ENCODE results near the gene BRD7. TPM values are rescaled to one million over a fixed set of nuclear protein-coding genes. Genes with fewer than 3 reads are reported as not detected.

The BRD7 gene
- total RNA-seq, 2 donors from 2014 or later: 28.0 to 28.9 TPM

DNA sequence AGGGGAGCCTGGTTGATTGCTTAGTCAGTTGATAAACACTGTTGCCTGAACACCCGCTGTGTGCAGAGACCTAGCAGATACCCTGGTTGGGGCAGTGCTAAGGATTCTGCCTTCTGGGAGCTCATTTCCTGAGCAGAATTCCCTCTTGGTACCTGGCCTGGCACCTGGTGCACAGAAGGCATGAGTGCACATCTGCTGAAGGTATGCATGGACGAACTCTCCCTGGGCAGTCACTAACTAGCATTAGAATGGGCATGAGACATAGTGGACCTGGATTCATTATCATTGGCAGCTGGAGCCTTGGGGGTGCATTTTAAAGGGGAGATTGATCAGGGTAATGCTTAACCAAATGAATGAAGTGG is 89.3 kb downstream of the BRD7 start:
- TF ChIP-seq, protein P1, sequence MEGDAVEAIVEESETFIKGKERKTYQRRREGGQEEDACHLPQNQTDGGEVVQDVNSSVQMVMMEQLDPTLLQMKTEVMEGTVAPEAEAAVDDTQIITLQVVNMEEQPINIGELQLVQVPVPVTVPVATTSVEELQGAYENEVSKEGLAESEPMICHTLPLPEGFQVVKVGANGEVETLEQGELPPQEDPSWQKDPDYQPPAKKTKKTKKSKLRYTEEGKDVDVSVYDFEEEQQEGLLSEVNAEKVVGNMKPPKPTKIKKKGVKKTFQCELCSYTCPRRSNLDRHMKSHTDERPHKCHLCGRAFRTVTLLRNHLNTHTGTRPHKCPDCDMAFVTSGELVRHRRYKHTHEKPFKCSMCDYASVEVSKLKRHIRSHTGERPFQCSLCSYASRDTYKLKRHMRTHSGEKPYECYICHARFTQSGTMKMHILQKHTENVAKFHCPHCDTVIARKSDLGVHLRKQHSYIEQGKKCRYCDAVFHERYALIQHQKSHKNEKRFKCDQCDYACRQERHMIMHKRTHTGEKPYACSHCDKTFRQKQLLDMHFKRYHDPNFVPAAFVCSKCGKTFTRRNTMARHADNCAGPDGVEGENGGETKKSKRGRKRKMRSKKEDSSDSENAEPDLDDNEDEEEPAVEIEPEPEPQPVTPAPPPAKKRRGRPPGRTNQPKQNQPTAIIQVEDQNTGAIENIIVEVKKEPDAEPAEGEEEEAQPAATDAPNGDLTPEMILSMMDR (IDR thresholded peaks at IDR 0.05): no peak
- peaks cover 0 to 27% of the 10 kb centered on the region in 2 donors for H3K4me1 ChIP-seq
- H3K27ac ChIP-seq: no peak overlapping the region
- no peak for DNase-seq (ENCODE audit: low spot score)
- no peaks in the 10 kb centered on the region for H3K36me3 ChIP-seq
- H3K9me3 ChIP-seq: no peaks in the 10 kb centered on the region
- H3K27me3 ChIP-seq: no peaks in the 10 kb centered on the region
- no peak overlapping the region for H3K4me3 ChIP-seq

DNA sequence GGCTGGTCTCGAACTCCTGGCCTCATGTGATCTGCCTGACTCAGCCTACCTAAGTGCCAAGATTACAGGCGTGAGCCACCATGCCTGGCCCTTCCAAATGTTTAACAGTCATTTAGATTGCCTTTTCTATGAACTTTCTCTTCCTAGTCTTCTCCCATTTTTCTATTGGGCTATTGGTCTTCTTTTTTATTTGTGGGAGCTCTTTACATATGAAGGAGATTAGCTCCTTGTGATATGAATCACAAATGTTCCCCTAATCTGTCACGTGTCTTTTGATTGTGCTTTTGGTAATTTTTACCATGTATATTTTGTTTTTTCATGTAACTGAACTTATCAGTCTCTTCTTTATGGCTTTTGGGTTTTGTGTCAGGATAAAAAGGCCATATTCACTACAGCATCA is 90.5 kb downstream of the BRD7 start:
- Histone ChIP-seq H3K27ac (no peak overlapping the region), H3K4me1 (peaks cover 0 to 15% of the 10 kb centered on the region in 2 donors), H3K36me3 (no peaks in the 10 kb centered on the region)

DNA sequence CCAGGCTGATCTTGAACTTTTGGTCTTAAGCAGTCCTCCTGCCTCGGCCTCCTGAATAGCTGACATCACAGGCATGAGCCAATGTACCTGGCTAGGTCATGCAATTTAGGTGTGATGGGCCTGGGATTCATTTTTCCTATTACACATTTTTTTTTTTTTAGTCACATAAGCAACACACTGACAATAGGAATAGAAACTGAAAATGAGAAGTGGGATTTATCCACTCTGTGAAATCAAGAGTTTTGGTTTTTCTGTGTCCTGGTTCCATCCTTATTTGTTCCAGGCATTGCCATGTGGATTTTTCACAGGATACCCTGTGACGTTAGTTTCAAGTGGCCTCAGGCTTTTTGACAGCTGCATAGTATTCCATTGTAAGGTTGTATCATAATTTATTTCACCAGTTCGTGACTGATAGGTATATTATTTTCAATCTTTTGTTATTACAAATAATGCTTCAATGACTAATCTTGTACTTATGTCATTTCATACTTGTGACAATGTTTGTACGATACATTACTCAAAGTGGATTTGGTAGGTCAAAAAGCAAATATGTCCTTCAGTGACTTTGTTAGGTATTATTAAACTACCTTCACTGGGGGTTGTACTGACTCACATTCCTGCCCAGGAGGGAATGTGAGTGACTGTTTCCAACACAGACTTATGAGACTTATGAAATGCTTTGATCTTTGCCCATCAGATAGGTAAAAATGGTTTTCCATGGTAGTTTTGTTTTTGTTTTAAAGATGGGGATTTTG is 91.8 kb downstream of the BRD7 start:
- peaks cover 0 to 5% of the 10 kb centered on the region in 2 donors for H3K4me1 ChIP-seq
- no peak for DNase-seq (ENCODE audit: low spot score)
- no peak overlapping the region for H3K4me3 ChIP-seq
- TF ChIP-seq, protein P1 (IDR thresholded peaks at IDR 0.05): no peak
- H3K36me3 ChIP-seq: no peaks in the 10 kb centered on the region
- H3K27ac ChIP-seq: peak overlapping the region in 1 of 2 donors; percentile 10
- H3K27me3 ChIP-seq: no peaks in the 10 kb centered on the region
- no peaks in the 10 kb centered on the region for H3K9me3 ChIP-seq

More for the DNA sequence above, 90.5 kb downstream of the BRD7 start:
- TF ChIP-seq, protein P1 (IDR thresholded peaks at IDR 0.05): no peak
- H3K9me3 ChIP-seq: no peaks in the 10 kb centered on the region
- no peak for DNase-seq (ENCODE audit: low spot score)
- no peak overlapping the region for H3K4me3 ChIP-seq
- no peaks in the 10 kb centered on the region for H3K27me3 ChIP-seq

DNA sequence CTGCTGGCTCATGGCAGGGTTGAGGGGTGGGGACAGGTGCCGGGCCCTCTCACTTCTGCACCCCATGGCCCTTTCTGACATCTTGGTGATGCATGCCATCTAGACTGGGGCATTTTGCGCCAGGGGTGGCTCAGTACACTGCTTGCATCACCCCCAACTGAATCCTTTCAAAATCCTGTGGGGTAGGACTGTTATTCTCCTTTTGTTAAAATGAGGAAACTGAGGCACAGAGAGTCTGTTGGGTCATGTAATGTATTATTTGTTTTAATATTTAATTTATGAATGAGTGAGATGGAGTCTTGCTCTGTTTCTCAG is 92.5 kb downstream of the BRD7 start:
- H3K27ac ChIP-seq: peak overlapping the region in 1 of 2 donors; percentile 10

DNA sequence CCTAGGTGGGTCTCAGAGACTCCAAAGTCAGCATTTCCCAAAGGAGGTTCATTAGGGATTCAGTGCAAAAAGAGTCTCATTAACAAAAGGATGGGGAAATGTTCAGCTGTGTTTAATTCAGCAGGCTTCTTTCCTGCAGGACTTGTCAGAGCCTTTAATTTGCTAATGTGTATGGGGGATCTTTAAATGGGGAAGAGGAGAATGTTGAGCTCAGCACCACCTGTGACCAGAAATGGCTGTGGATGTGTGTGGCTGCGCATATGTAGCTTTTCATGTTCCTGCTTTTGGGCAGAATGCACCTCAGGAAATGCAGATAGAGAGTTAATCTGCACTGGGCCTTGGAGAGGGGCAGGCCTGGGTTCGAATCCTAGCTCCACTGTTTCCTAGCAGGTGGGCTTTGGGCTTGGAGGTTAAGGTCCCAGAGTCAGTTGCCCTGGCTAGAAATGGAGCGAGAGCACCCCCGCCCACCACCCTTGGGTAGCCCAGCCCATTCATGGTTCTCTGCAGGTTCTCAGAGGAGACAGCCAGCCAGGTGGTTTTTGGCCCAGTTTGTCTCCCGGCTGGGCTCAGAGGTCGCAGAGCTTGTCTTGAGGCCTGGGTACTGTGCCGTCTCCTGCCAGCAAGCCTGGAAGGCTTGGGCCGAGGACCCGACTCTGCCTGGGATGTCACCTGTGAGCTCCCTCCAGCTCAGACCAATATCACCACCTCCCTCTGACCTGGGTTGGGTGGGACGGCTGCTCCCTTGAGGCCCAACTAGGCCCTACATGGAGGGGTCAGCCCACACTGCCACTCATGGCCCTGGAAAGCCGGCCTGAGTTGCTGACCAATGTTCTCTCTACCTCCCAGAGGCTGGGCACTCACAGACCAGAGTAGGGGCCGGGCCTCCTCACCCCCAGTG is 93.1 kb downstream of the BRD7 start:
- TF ChIP-seq, protein P1 (IDR thresholded peaks at IDR 0.05): no peak
- Histone ChIP-seq H3K36me3 (no peaks in the 10 kb centered on the region), H3K27me3 (no peaks in the 10 kb centered on the region), H3K4me1 (no peaks in the 10 kb centered on the region), H3K4me3 (no peak overlapping the region), H3K27ac (no peak overlapping the region), H3K9me3 (no peaks in the 10 kb centered on the region)
- no peak for DNase-seq (ENCODE audit: low spot score)

More for the DNA sequence above, 92.5 kb downstream of the BRD7 start:
- Histone ChIP-seq H3K4me3 (no peak overlapping the region), H3K4me1 (no peaks in the 10 kb centered on the region), H3K36me3 (no peaks in the 10 kb centered on the region), H3K27me3 (no peaks in the 10 kb centered on the region), H3K9me3 (no peaks in the 10 kb centered on the region)
- DNase-seq (ENCODE audit: low spot score): no peak
- TF ChIP-seq, protein P1 (IDR thresholded peaks at IDR 0.05): no peak

All from right atrium auricular region (tissue), 2 donors.